ENCODE measurements around the gene NHLRC2. TPM values are rescaled to one million over a fixed set of nuclear protein-coding genes. Genes with fewer than 3 reads are reported as not detected.

The NHLRC2 gene
- total and polyA plus RNA-seq, 12 donors = 5.8 to 45.2 (median 24.9) TPM

GRCh38 chr10:113895018-113895417 lies 40.6 kb downstream of the NHLRC2 start:
- intact Hi-C loops (cut with DNase I) = no loop called here
- H3K9me3 ChIP-seq (replicated peaks in 1 of 3) = peaks cover 0 to 6% (median 0%) of the 10 kb centered on the region in 3 donors
- DNase-seq = no peak
- no peaks in the 10 kb centered on the region for H3K4me1 ChIP-seq (replicated peaks in 1 of 2)
- H3K27me3 ChIP-seq = no peaks in the 10 kb centered on the region
- H3K36me3 ChIP-seq (replicated peaks in 1 of 2) = peaks cover 0 to 15% of the 10 kb centered on the region in 2 donors
- no peak overlapping the region for H3K27ac ChIP-seq
- TF ChIP-seq CTCF (IDR thresholded peaks at IDR 0.05) (no peak), POLR2A (IDR thresholded peaks at IDR 0.05) (no peak)
- no peak overlapping the region for H3K4me3 ChIP-seq

GRCh38 chr10:113897693-113898618 lies 43.5 kb downstream of the NHLRC2 start:
- Histone ChIP-seq H3K36me3 (replicated peaks in 1 of 2) (peaks cover 0 to 31% of the 10 kb centered on the region in 2 donors), H3K9me3 (replicated peaks in 1 of 3) (no peaks in the 10 kb centered on the region), H3K4me3 (no peak overlapping the region), H3K27ac (no peak overlapping the region), H3K27me3 (no peaks in the 10 kb centered on the region), H3K4me1 (replicated peaks in 1 of 2) (no peaks in the 10 kb centered on the region)
- 88 to 92% (median 92%) methylated on average over 6 of the region's 6 CpGs for WGBS, 4 donors
- intact Hi-C loops (cut with DNase I) = no loop called here
- TF ChIP-seq CTCF (IDR thresholded peaks at IDR 0.05) (no peak), POLR2A (IDR thresholded peaks at IDR 0.05) (no peak)
- DNase-seq = no peak

GRCh38 chr10:113899952-113900598 lies 45.6 kb downstream of the NHLRC2 start:
- no peaks in the 10 kb centered on the region for H3K27me3 ChIP-seq
- 92 to 100% (median 94%) methylated on average over 2 of the region's 2 CpGs for WGBS, 4 donors
- no peak overlapping the region for H3K27ac ChIP-seq
- no peak for DNase-seq
- intact Hi-C loops (cut with DNase I) = no loop called here
- H3K36me3 ChIP-seq (replicated peaks in 1 of 2) = peaks cover 0 to 40% of the 10 kb centered on the region in 2 donors
- no peaks in the 10 kb centered on the region for H3K9me3 ChIP-seq (replicated peaks in 1 of 3)
- no peak overlapping the region for H3K4me3 ChIP-seq
- no peak for TF ChIP-seq POLR2A (IDR thresholded peaks at IDR 0.05)
- no peak for TF ChIP-seq CTCF (IDR thresholded peaks at IDR 0.05)
- no peaks in the 10 kb centered on the region for H3K4me1 ChIP-seq (replicated peaks in 1 of 2)

- Histone ChIP-seq H3K4me1 (replicated peaks in 1 of 2) (no peaks in the 10 kb centered on the region), H3K27me3 (no peaks in the 10 kb centered on the region), H3K27ac (no peak overlapping the region), H3K36me3 (replicated peaks in 1 of 2) (peaks cover 0 to 54% of the 10 kb centered on the region in 2 donors), H3K9me3 (replicated peaks in 1 of 3) (peaks cover 0 to 4% (median 0%) of the 10 kb centered on the region in 3 donors), H3K4me3 (no peak overlapping the region)
- no peak for DNase-seq
- 89 to 96% (median 95%) methylated on average over 1 of the region's 1 CpG for WGBS, 4 donors
- intact Hi-C loops (cut with DNase I) = no loop called here
- TF ChIP-seq POLR2A (IDR thresholded peaks at IDR 0.05) = no peak
- no peak for TF ChIP-seq CTCF (IDR thresholded peaks at IDR 0.05)
Measured at GRCh38 chr10:113905756-113906155, 51.3 kb downstream of the NHLRC2 start.
